GM12875 (cell line): ENCODE measurements around the gene FZD2.
A peak's percentile ranks its signal among the peaks of the same experiment; 100 is the strongest.
"Not testable (repeated sequence)": the region's sequence is repeated elsewhere in the genome, so short reads cannot be mapped to it uniquely, and the experiment has no call there.

Source experiments
- H3K4me3 ChIP-seq: one replicate; pipeline ENCODE4 v1.5.1; 2011; ENCODE audit warnings: low read depth, low read length, control low read depth
- CTCF ChIP-seq: IDR thresholded peaks from 2 replicates; pipeline ENCODE4 v1.5.1; 2011; ENCODE audit warnings: low read depth, mild to moderate bottlenecking, control low read depth, inconsistent platforms, low read length, moderate library complexity, borderline replicate concordance; ENCODE audit not compliant: insufficient read depth

Gene FZD2

GRCh38 chr17:44556832-44557606 is at the start of gene FZD2:
TSS of gene FZD2 (plus strand) at chr17:44557484. CDS start at chr17:44557689, 205 bp downstream.
- TF ChIP-seq CTCF = no peak
- H3K4me3 ChIP-seq = peak within 1 kb of the TSS; percentile 66

GRCh38 chr17:44511241-44512134 is 45.8 kb upstream of the FZD2 start:
- not testable (repeated sequence) for H3K4me3 ChIP-seq

DNA sequence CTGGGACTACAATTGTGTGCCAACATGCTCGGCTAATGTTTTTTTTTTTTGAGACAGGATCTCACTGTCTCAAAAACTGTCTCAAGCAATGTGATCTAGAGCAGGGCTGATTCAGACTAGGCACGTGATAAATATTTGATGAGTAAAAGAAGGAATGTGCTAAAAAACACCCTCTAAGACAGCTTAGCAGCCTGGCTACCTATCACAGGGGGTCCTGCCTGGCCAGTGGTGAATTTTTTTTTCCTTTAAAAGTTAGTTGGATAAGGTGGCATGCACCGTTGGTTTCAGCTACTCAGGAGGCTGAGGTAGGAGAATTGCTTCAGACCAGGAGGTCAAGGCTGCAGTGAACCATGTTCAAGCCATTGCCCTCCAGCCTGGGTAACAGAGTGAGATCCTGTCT is 39.3 kb upstream of the FZD2 start:
- TF ChIP-seq CTCF = no peak
- no peak overlapping the region for H3K4me3 ChIP-seq

GRCh38 chr17:44522883-44523671 is 34.2 kb upstream of the FZD2 start:
- TF ChIP-seq CTCF = peak; percentile 82
- H3K4me3 ChIP-seq = no peak overlapping the region

DNA sequence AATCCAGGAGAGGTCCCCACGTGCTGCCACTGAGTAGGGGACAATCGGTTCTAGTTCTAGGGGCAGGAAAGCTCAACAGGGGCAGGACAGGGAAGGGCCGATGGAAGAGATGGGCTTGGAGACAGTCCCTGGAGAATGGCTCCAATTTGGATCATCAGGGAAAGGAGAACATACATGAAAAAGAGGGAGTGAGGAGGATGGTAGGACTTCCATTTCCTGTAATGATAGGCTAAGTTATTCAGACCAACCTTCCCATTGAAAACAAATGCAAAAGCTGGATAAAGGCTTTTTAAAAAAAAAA is 33.7 kb upstream of the FZD2 start:
- H3K4me3 ChIP-seq = no peak overlapping the region
- no peak for TF ChIP-seq CTCF

DNA sequence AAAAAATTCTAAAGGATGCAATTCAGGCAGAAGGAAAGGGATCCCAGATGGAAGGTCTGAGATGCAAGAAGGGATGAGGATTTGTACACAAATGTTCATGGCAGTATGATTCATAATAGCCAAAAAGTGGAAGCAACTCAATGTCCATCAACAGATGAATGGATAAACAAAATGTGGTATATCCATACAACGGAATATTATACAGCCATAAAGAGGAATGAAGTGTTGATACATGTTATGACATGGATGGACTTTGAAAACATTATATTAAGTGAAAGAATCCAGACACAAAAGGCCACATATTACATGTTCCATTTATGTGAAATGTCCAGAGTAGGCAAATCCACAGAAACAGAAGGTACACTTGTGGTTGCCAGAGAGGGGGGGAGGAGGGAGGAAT is 30.2 kb upstream of the FZD2 start:
- no peak for TF ChIP-seq CTCF
- H3K4me3 ChIP-seq = no peak overlapping the region

DNA sequence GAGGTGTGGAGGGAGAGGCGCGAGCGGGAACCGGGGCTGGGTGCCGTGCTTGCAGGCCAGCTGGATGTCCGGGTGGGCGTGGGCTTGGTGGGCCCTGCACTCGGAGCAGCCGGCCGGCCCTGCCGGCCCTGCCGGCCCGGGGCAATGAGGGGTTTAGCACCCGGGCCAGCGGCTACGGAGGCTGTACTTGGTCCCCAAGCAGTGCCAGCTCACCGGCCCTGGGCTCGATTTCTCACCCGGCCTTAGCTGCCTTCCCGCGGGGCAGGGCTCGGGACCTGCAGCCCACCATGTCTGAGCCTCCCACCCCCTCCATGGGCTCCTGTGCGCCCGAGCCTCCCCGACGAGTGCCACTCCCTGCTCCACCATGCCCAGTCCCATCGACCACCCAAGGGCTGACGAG is 29.3 kb upstream of the FZD2 start:
- H3K4me3 ChIP-seq = no peak overlapping the region
- TF ChIP-seq CTCF = no peak
